Stimulated activated CD4-positive, alpha-beta T cell treated with anti-CD3 and anti-CD28 coated beads, Interleukin-2, amount 100 ng/mL, for 48 hours (primary cell): ENCODE results near the gene WDR89.
"Not testable (repeated sequence)": the region's sequence is repeated elsewhere in the genome, so short reads cannot be mapped to it uniquely, and the experiment has no call there.

ENCODE experiments used
- DNase-seq, 2 donors: peaks; one replicate each; pipeline ENCODE4 v3.0.0-alpha.2; 2020

The WDR89 gene

GRCh38 chr14:63650256-63650952 is 8.7 kb upstream of the WDR89 start:
- peak; percentile 17 to 19 for DNase-seq

DNA sequence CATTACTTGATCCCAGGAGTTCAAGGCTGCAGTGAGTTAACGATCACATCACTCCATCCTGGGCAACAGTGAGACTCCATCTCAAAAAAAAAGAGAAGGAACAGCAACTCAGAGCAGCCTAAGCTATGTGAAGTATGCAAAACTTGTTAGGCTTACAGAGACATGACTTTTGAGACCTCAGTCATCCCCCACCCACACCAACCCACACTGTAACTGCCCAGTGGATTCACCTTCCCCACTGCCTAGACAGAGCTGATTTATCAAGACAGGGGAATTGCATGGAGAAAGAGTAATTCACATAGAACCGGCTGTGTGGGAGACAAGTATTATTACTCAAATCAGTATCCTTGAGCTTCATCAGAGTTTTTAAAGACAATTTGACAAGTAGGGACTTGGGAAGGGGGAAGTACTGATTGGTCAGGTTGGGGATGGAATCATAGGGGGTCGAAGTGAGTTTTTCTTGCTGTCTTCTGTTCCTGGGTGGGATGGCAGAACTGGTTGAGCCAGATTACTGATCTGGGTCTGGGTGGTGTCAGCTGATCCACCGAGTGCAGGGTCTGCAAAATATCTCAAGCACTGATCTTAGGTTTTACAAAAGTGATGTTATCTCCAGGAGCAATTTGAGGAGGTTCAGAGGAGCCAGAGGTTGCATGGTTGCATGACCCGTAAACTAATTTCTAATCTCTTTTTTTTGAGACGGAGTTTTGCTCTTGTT is 6.2 kb upstream of the WDR89 start:
- DNase-seq, result no peak

DNA sequence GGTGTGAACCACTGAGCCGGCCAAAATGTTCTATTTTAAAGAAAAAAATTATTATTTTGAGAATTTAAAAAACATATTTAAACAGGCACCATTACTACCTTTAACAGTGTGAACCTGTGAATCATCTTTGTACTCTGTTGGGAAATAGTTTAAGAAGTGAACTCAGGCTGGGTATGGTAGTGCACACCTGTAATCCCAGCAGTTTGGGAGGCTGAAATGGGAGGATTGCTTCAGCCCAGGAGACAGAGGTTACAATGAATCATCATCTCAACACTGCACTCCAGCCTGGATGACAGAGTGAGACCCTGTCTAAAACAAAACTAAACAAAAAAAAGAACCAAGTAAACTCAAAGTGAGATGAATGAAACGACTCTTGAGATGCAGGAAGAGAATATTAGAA is 3.1 kb upstream of the WDR89 start:
- DNase-seq, result no peak

DNA sequence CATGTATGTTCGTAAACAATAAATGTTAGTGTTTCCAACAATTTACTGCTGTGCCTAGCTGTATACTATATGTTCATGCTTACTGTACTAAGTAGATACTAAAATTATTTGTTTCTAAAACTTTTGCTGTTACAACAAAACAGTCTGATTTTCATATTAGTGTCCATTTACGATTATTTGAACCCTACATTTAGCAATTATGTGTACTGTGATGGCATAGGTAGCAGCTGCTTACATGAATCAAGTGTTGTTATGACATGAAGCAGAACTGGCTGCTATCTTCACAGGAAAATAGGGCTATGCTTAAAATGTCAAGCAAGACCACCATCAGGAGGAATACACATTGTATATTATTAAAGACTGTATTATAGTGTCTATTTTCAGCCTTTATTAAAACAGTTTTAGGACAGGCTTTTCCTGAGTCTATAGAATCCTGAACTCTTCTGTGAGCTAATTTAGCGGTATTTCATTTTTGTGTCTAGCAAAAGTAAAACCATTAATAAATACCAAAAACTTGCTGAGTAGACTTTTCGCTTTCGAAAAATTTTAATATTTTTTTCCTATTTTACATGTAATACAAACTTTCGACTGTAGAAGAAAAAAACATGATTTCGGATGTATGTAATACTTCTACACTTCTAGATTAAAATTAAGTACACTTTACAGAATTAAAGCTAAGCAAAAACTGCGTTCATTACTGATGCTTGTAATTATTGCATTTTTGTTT is 1.1 kb upstream of the WDR89 start:
- no peak for DNase-seq

DNA sequence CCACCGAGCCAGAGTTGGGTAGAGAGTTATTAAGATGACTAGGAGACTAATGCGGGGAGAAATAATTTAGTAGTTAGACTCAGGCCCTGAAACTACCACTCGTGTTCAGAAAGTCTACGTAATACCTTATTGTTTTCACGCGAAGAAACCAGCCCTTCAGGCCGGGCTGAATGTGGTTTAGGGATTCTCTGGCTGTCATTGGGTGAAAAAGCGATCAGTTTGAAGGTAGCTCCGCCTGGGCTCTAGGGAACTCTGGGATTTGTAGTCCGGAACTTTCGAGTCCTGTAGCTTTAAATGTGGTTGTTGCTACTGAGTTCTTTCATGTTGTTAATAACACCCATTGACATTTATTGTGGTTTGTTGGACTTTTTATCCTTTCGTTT is 549 bp upstream of the WDR89 start:
- DNase-seq, result peak; percentile 53 to 65

DNA sequence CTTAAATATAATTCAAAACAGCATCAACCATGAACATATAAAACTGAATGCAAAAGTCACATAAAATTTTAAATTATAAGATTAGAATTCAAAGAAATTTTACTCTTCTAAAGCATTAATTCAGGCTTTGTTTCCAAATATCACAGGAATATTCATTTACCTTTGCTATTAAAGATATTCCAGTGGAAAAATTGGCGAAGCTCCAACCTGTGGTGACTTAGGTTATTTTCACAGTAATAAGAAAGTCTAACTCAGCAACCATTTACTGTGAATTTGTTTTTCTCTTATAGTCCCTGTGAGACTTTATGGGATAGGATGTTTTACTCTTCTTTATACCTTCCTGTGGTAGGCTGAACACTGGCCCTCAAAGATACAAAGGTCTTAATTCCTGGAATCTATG is 3.2 kb downstream of the WDR89 start:
- no peak for DNase-seq

- not testable (repeated sequence) for DNase-seq
Observed at GRCh38 chr14:63636094-63636635, 5.5 kb downstream of the WDR89 start.

GRCh38 chr14:63633801-63634200 is 7.9 kb downstream of the WDR89 start:
- DNase-seq, result no peak

GRCh38 chr14:63632932-63633514 is 8.6 kb downstream of the WDR89 start:
- no peak for DNase-seq

GRCh38 chr14:63624701-63625100 is 17.0 kb downstream of the WDR89 start:
- no peak for DNase-seq

DNA sequence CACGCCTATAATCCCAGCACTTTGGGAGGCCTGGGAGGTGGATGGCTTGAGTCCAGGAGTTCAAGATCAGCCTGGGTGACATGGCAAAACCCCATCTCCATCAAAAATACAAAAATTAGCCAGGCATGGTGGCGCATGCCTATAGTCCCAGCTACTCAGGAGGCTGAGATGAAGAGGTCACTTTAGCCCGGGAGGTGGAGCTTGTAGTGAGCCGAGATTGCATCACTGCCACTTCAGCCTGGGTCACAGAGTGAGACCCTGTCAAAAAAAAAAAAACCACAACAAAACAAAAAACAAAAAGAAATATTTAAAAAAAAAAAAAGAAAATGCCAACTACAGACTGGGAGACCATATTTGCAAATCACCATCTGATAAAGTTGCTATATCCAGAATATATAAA is 17.5 kb downstream of the WDR89 start:
- DNase-seq, result no peak

DNA sequence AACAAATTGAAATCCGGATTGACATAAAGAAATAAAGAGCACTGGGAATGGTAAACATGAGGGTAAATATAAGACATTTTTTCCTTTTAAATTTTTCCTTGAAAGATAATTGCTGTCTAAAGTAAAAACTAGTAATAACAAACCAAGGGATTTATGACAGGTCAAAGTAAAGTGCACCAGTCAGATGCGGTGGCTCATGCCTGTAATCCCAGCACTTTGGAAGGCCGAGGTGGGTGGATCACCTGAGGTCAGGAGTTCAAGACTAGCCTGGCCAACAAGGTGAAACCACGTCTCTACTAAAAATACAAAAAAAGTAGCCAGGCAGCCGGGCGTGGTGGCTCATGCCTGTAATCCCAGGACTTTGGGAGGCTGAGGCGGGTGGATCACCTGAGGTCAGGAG is 19.7 kb downstream of the WDR89 start:
- DNase-seq, result not testable (repeated sequence)

DNA sequence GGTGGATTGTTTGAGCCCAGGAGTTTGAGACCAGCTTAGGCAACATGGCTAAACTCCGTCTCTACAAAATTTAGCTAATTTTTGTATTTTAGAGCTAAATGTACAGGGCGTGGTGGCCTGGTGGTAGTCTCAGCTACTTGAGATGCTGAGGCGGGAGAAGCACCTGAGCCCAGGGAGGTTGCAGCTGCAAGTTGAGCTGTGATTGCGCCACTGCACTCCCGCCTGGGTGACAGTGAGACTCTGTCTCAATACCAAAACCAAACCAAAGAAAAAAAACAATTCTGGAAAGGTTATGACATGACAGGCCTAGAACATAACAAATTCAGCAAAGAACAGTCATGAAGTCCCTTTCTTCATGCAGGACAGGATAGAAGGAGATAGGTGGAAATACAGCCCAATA is 25.7 kb downstream of the WDR89 start:
- DNase-seq, result no peak

DNA sequence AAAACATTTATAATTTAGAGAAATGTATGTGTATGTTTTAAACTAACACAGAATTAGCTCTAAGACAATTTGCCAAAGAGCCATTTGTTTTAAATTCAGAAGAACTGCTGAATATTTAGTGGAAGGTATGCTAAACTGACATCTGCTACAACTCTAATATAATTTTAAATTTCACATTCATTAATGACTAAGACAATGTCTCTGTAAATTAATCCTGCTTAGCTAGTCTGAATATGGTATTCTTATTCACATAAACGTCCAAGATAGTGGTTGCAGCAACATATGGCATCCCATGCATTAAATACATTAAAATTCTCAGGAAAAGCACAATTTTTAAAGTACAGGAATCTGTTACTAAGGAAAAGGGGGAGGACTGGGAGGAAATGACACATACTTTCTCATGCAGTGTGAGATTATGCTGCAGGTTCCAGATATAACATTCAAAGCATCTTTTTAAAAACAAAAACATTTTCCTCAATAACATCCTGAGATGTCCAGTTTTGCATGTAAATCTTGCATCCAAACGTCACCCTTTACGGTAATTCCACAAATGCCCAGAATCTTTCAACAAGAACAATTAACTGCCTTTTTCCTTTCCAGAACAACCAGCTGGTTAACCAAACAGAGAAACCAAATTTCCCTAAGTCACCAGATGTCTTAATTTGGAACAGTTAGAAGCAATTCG is 26.9 kb downstream of the WDR89 start:
- no peak for DNase-seq

DNA sequence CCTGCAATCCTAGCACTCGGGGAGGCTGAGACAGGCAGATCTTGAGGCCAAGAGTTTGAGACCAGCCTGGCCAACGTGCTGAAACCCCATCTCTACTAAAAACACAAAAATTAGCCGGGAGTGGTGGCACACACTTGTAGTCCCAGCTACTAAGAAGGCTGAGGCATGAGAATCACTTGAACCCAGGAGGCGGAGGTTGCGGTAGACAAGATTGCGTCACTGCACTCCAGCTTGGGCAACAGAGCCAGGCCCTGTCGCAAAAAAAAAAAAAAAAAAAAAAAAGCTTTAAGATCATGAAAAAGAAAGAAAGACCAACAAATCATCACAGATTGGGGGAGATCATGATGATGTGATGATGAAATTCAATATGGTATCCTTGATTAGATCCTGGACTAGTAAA is 30.6 kb downstream of the WDR89 start:
- no peak for DNase-seq

GRCh38 chr14:63605041-63605532 is 36.6 kb downstream of the WDR89 start:
- no peak for DNase-seq

GRCh38 chr14:63604626-63605025 is 37.0 kb downstream of the WDR89 start:
- no peak for DNase-seq

- DNase-seq, result no peak
Observed at GRCh38 chr14:63603749-63604277, 37.9 kb downstream of the WDR89 start.

- DNase-seq, result no peak
Observed at GRCh38 chr14:63598807-63599206, 42.9 kb downstream of the WDR89 start.

- no peak for DNase-seq
Observed at GRCh38 chr14:63596998-63597658, 44.5 kb downstream of the WDR89 start.
